Measurements from ENCODE around the gene PELO. TPM values are rescaled to one million over a fixed set of nuclear protein-coding genes. Genes with fewer than 3 reads are reported as not detected.

The PELO gene
- total and polyA plus RNA-seq, 4 donors, result 11.0 to 52.4 (median 39.9) TPM

DNA sequence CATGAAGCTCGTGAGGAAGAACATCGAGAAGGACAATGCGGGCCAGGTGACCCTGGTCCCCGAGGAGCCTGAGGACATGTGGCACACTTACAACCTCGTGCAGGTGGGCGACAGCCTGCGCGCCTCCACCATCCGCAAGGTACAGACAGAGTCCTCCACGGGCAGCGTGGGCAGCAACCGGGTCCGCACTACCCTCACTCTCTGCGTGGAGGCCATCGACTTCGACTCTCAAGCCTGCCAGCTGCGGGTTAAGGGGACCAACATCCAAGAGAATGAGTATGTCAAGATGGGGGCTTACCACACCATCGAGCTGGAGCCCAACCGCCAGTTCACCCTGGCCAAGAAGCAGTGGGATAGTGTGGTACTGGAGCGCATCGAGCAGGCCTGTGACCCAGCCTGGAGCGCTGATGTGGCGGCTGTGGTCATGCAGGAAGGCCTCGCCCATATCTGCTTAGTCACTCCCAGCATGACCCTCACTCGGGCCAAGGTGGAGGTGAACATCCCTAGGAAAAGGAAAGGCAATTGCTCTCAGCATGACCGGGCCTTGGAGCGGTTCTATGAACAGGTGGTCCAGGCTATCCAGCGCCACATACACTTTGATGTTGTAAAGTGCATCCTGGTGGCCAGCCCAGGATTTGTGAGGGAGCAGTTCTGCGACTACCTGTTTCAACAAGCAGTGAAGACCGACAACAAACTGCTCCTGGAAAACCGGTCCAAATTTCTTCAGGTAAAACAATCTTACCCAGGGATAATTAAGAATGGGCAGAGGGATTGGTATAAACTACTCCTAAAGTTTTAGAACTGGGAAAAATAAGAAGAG is 12.9 kb downstream of the PELO start:
- intact Hi-C loops (cut with DNase I), result loop anchor here (5.0 to 10.0 kb wide), 2 partner anchors 37 to 94 kb away; no protein-coding TSS in a partner anchor
- Histone ChIP-seq H3K27ac (ENCODE audit: low read depth in 1 of 2, low read length in 2 of 2) (peak overlapping the region; percentile 58 to 81), H3K27me3 (ENCODE audit: control insufficient read depth in 1 of 2, insufficient read depth in 2 of 2, low read length in 1 of 2) (no peaks in the 10 kb centered on the region), H3K4me1 (ENCODE audit: control insufficient read depth in 1 of 2, insufficient read depth in 2 of 2, low read length in 2 of 2) (peaks cover 6% of the 10 kb centered on the region in 2 donors), H3K9me3 (ENCODE audit: control insufficient read depth, low read length) (no peaks in the 10 kb centered on the region), H3K4me3 (ENCODE audit: low read length in 2 of 2) (peak overlapping the region; percentile 55 to 90), H3K36me3 (ENCODE audit: control insufficient read depth in 1 of 2, insufficient read depth in 2 of 2, low read length in 1 of 2) (peaks cover 0 to 2% of the 10 kb centered on the region in 2 donors)
- DNase-seq (peak; percentile 81 to 91), ATAC-seq (ENCODE audit: low FRiP score) (peak; percentile 87)
- WGBS, 2 donors, result 1 to 3% methylated on average over 30 to 31 of the region's 31 CpGs

DNA sequence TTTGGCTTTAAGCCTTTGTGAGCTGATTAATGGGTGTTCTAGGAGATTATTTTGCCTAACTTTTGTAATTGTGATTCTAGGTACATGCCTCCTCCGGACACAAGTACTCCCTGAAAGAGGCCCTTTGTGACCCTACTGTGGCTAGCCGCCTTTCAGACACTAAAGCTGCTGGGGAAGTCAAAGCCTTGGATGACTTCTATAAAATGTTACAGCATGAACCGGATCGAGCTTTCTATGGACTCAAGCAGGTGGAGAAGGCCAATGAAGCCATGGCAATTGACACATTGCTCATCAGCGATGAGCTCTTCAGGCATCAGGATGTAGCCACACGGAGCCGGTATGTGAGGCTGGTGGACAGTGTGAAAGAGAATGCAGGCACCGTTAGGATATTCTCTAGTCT is 13.6 kb downstream of the PELO start:
- Histone ChIP-seq H3K4me1 (ENCODE audit: control insufficient read depth in 1 of 2, insufficient read depth in 2 of 2, low read length in 2 of 2) (peaks cover 6% of the 10 kb centered on the region in 2 donors), H3K4me3 (ENCODE audit: low read length in 2 of 2) (peak overlapping the region; percentile 55 to 90), H3K27ac (ENCODE audit: low read depth in 1 of 2, low read length in 2 of 2) (peak overlapping the region; percentile 46 to 58), H3K9me3 (ENCODE audit: control insufficient read depth, low read length) (no peaks in the 10 kb centered on the region), H3K27me3 (ENCODE audit: control insufficient read depth in 1 of 2, insufficient read depth in 2 of 2, low read length in 1 of 2) (no peaks in the 10 kb centered on the region), H3K36me3 (ENCODE audit: control insufficient read depth in 1 of 2, insufficient read depth in 2 of 2, low read length in 1 of 2) (peaks cover 0 to 2% of the 10 kb centered on the region in 2 donors)
- 7 to 12% methylated on average over 8 of the region's 8 CpGs for whole genome bisulfite sequencing, 2 donors
- intact Hi-C loops (cut with DNase I), result loop anchor here (5.0 to 10.0 kb wide), 2 partner anchors 36 to 93 kb away; no protein-coding TSS in a partner anchor
- no peak for ATAC-seq (ENCODE audit: low FRiP score)
- no peak for DNase-seq

DNA sequence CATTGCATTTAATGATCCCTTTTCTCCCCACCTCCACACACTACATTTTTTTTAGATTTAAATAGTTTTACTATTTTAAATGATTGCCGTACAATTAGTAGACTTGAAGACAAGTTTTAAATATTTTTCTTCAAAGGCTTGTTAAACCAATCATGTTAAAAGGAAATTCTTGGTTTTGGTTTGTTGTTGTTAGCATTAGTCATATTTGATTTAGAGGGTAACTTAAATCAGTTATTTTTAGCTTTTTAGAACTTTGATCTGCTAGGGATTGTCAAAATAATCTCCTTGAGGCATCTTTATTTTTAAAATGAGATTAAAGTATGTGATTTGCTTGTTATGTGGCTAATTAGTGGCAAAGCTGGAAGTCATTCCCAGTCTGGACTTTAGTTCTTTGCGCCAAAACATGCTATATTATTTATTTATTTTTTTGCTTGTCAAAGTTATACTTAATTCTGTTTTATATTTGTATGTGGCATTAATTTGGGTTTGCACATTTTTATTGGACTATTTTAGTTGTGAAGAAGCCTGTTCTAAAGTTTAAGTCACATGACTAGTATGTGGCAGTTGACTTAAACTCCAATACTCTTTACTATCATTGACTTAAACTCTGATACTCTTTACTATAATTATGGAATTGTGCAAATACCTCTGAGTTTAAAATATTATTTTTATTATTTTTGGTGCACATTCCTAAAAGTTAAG is 14.7 kb downstream of the PELO start:
- no peak for ATAC-seq (ENCODE audit: low FRiP score)
- no peak overlapping the region for H3K27ac ChIP-seq (ENCODE audit: low read depth in 1 of 2, low read length in 2 of 2)

DNA sequence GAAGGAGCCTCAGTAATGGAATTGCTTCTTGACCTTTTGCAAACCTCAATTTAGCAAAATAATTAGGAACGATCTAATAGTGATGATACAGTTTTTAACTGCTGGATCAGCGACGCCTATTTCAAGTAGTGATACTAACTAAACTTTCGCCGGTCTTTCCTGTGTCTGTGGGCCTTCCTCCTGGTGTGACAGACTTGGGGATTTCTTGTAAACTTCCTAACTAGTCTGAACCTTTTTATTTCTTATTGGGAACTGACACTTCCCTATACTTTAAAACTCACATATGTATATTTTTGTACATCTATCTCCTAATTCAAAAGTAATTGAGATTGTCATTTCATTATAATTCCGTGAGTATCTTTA is 15.2 kb downstream of the PELO start:
- DNase-seq (no peak), ATAC-seq (ENCODE audit: low FRiP score) (no peak)
- peaks cover 6 to 11% of the 10 kb centered on the region in 2 donors for H3K4me1 ChIP-seq (ENCODE audit: control insufficient read depth in 1 of 2, insufficient read depth in 2 of 2, low read length in 2 of 2)
- intact Hi-C loops (cut with DNase I), result loop anchor here (5.0 to 10.0 kb wide), 2 partner anchors 34 to 92 kb away; no protein-coding TSS in a partner anchor
- peaks cover 0 to 2% of the 10 kb centered on the region in 2 donors for H3K36me3 ChIP-seq (ENCODE audit: control insufficient read depth in 1 of 2, insufficient read depth in 2 of 2, low read length in 1 of 2)
- peak overlapping the region in 1 of 2 donors; percentile 12 for H3K27ac ChIP-seq (ENCODE audit: low read depth in 1 of 2, low read length in 2 of 2)
- peak overlapping the region in 1 of 2 donors; percentile 41 for H3K4me3 ChIP-seq (ENCODE audit: low read length in 2 of 2)
- 23 to 26% methylated on average over 6 of the region's 6 CpGs for WGBS, 2 donors
- no peaks in the 10 kb centered on the region for H3K9me3 ChIP-seq (ENCODE audit: control insufficient read depth, low read length)
- no peaks in the 10 kb centered on the region for H3K27me3 ChIP-seq (ENCODE audit: control insufficient read depth in 1 of 2, insufficient read depth in 2 of 2, low read length in 1 of 2)

More for the DNA sequence above, 14.7 kb downstream of the PELO start:
- Histone ChIP-seq H3K27me3 (ENCODE audit: control insufficient read depth in 1 of 2, insufficient read depth in 2 of 2, low read length in 1 of 2) (no peaks in the 10 kb centered on the region), H3K4me3 (ENCODE audit: low read length in 2 of 2) (peak overlapping the region; percentile 70 to 90), H3K9me3 (ENCODE audit: control insufficient read depth, low read length) (no peaks in the 10 kb centered on the region), H3K36me3 (ENCODE audit: control insufficient read depth in 1 of 2, insufficient read depth in 2 of 2, low read length in 1 of 2) (peaks cover 0 to 2% of the 10 kb centered on the region in 2 donors), H3K4me1 (ENCODE audit: control insufficient read depth in 1 of 2, insufficient read depth in 2 of 2, low read length in 2 of 2) (peaks cover 6 to 8% of the 10 kb centered on the region in 2 donors)
- DNase-seq, result no peak
- 25 to 26% methylated on average over 2 of the region's 2 CpGs for WGBS, 2 donors
- intact Hi-C loops (cut with DNase I), result loop anchor here (5.0 to 10.0 kb wide), 2 partner anchors 35 to 92 kb away; no protein-coding TSS in a partner anchor

DNA sequence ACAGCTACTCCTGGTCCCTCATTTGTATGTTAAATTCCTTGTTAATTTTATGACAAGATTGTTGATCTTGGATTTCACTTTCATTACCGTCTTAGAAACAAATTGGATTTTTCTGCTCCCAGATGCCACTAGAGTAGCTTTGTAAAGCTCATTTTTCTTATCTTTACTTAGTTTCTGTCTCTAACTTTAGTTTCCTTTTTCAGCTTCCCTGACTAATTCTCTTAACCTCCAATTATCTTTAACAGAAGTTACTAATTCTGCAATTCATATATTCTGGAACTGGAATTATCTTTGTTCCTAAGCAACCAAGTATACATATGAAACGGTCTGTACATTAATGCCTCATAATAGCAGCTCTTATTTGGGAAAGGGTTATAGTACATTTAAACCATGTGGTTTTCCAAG is 16.7 kb downstream of the PELO start:
- intact Hi-C loops (cut with DNase I), result loop anchor here (5.0 to 10.0 kb wide), 2 partner anchors 33 to 90 kb away; no protein-coding TSS in a partner anchor
- H3K27ac ChIP-seq (ENCODE audit: low read depth in 1 of 2, low read length in 2 of 2), result no peak overlapping the region

DNA sequence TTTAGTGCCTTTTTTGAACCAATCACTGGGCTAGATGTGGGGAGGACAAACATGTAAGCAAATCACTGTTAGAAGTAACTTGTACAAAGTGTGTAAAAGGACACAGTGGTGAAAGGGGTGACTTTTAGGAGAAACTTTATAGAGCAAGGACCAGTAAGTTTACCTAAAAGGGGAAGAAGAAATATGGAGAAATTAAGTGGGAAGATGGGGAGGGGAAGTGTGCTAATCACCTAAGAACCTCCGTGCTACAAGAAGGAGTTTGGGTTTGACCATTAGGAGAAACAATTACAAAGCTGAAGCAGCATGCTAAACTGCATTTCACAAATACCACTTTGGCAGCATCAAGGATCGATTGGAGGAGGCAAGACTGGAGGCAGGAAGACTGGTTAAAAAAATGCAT is 17.3 kb downstream of the PELO start:
- H3K36me3 ChIP-seq (ENCODE audit: control insufficient read depth in 1 of 2, insufficient read depth in 2 of 2, low read length in 1 of 2), result peaks cover 0 to 2% of the 10 kb centered on the region in 2 donors
- peak overlapping the region in 1 of 2 donors; percentile 26 for H3K4me3 ChIP-seq (ENCODE audit: low read length in 2 of 2)
- peak overlapping the region; percentile 28 for H3K27ac ChIP-seq (ENCODE audit: low read depth in 1 of 2, low read length in 2 of 2)
- no peaks in the 10 kb centered on the region for H3K9me3 ChIP-seq (ENCODE audit: control insufficient read depth, low read length)
- no peaks in the 10 kb centered on the region for H3K27me3 ChIP-seq (ENCODE audit: control insufficient read depth in 1 of 2, insufficient read depth in 2 of 2, low read length in 1 of 2)
- 35 to 42% methylated on average over 2 of the region's 2 CpGs for WGBS, 2 donors
- no peak for DNase-seq
- intact Hi-C loops (cut with DNase I), result loop anchor here (5.0 to 10.0 kb wide), 2 partner anchors 32 to 90 kb away; no protein-coding TSS in a partner anchor
- H3K4me1 ChIP-seq (ENCODE audit: control insufficient read depth in 1 of 2, insufficient read depth in 2 of 2, low read length in 2 of 2), result peaks cover 4 to 16% of the 10 kb centered on the region in 2 donors
- ATAC-seq (ENCODE audit: low FRiP score), result no peak

More for the DNA sequence above, 16.7 kb downstream of the PELO start:
- Histone ChIP-seq H3K36me3 (ENCODE audit: control insufficient read depth in 1 of 2, insufficient read depth in 2 of 2, low read length in 1 of 2) (peaks cover 0 to 2% of the 10 kb centered on the region in 2 donors), H3K27me3 (ENCODE audit: control insufficient read depth in 1 of 2, insufficient read depth in 2 of 2, low read length in 1 of 2) (no peaks in the 10 kb centered on the region), H3K4me3 (ENCODE audit: low read length in 2 of 2) (peak overlapping the region in 1 of 2 donors; percentile 6), H3K9me3 (ENCODE audit: control insufficient read depth, low read length) (no peaks in the 10 kb centered on the region), H3K4me1 (ENCODE audit: control insufficient read depth in 1 of 2, insufficient read depth in 2 of 2, low read length in 2 of 2) (peaks cover 2 to 12% of the 10 kb centered on the region in 2 donors)
- DNase-seq (no peak), ATAC-seq (ENCODE audit: low FRiP score) (no peak)
- 8 to 17% methylated on average over 2 of the region's 2 CpGs for WGBS, 2 donors

DNA sequence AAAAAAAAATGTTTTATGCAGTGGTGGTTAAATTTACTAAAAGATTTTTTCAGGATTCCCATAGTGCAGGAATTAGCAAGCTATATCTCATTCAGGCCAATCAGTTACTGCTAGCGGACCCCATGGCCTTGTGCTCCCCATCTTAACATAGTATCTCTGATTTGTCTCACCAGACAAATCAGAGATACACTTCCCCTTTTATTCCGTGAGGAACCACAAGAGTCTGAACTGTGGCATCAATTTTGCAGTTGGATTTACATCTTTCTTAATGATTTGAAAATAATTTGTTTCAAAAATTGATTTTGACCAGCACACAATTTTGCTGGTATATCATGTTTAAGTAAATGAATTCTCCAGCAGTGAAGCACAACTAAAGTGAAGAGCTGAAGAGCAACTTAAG is 17.9 kb downstream of the PELO start:
- 83% methylated on average over 2 of the region's 2 CpGs for WGBS, 2 donors
- Histone ChIP-seq H3K4me3 (ENCODE audit: low read length in 2 of 2) (no peak overlapping the region), H3K27me3 (ENCODE audit: control insufficient read depth in 1 of 2, insufficient read depth in 2 of 2, low read length in 1 of 2) (no peaks in the 10 kb centered on the region), H3K9me3 (ENCODE audit: control insufficient read depth, low read length) (no peaks in the 10 kb centered on the region), H3K27ac (ENCODE audit: low read depth in 1 of 2, low read length in 2 of 2) (no peak overlapping the region), H3K36me3 (ENCODE audit: control insufficient read depth in 1 of 2, insufficient read depth in 2 of 2, low read length in 1 of 2) (peaks cover 0 to 2% of the 10 kb centered on the region in 2 donors), H3K4me1 (ENCODE audit: control insufficient read depth in 1 of 2, insufficient read depth in 2 of 2, low read length in 2 of 2) (peaks cover 4 to 19% of the 10 kb centered on the region in 2 donors)
- intact Hi-C loops (cut with DNase I), result loop anchor here in 1 of 2 donors (10.0 kb wide), 1 partner anchor 89 kb away; no protein-coding TSS in a partner anchor
- no peak for ATAC-seq (ENCODE audit: low FRiP score)
- no peak for DNase-seq

DNA sequence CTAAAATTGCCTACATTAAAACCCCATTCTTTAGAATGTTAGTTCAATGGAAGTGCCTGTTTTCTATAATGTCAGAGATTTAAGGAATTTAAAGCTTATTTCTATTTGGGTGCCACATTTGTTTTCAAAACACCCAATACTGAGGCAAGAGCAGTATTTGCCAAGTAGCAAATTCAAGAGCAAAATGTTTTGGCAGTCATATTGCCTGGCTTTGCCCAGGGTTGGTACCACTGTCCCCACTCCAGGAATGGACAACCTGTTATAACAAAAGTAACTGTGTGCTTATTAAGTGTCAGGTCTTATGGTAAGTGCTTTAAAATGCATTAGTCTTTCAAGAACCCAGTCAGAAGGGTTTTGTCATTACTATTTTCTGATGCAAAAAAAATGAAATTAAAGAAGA is 19.3 kb downstream of the PELO start:
- no peak for DNase-seq
- Histone ChIP-seq H3K27me3 (ENCODE audit: control insufficient read depth in 1 of 2, insufficient read depth in 2 of 2, low read length in 1 of 2) (no peaks in the 10 kb centered on the region), H3K4me1 (ENCODE audit: control insufficient read depth in 1 of 2, insufficient read depth in 2 of 2, low read length in 2 of 2) (peaks cover 4 to 19% of the 10 kb centered on the region in 2 donors), H3K4me3 (ENCODE audit: low read length in 2 of 2) (no peak overlapping the region), H3K9me3 (ENCODE audit: control insufficient read depth, low read length) (no peaks in the 10 kb centered on the region), H3K36me3 (ENCODE audit: control insufficient read depth in 1 of 2, insufficient read depth in 2 of 2, low read length in 1 of 2) (no peaks in the 10 kb centered on the region), H3K27ac (ENCODE audit: low read depth in 1 of 2, low read length in 2 of 2) (peak overlapping the region; percentile 28 to 36)
- no peak for ATAC-seq (ENCODE audit: low FRiP score)
- intact Hi-C loops (cut with DNase I), result loop anchor here in 1 of 2 donors (10.0 kb wide), 1 partner anchor 88 kb away; no protein-coding TSS in a partner anchor
